B cell (primary cell): Measurements from ENCODE around the gene DPM2. TPM values are rescaled to one million over a fixed set of nuclear protein-coding genes. Genes with fewer than 3 reads are reported as not detected.
A peak's percentile ranks its signal among the peaks of the same experiment; 100 is the strongest.

Source experiments
- ATAC-seq: fragments of 200-7000 bp; cut with Tn5 transposase; one replicate; pipeline ENCODE4 v1.10.0; 2021; ENCODE audit warnings: low read depth, mild to moderate bottlenecking, moderate number of reproducible peaks, moderate library complexity
- CTCF ChIA-PET: fragments of 350-600 bp; sonication (Branson Sonifier 250); formaldehyde crosslinking; loops from one replicate; lab custom pipeline; 2021; ENCODE audit warnings: antibody characterized with exemption, inconsistent platforms; lab: Charles Lee
- POLR2A ChIA-PET: fragments of 350-600 bp; sonication (Branson Sonifier 250); formaldehyde crosslinking; loops from one replicate; lab custom pipeline; 2021; ENCODE audit warnings: antibody characterized with exemption; lab: Charles Lee
- DNase-seq: peaks from one replicate; pipeline ENCODE4 v3.0.0; 2013
- H2AFZ ChIP-seq: 2 replicates; pipeline ENCODE4 v1.6.1; 2012; ENCODE audit warnings: mild to moderate bottlenecking, low read depth, low read length; ENCODE audit not compliant: insufficient read depth, poor library complexity, severe bottlenecking
- H3K27ac ChIP-seq, 2 donors: 1 replicate in 1 of 2; 2 replicates in 1 of 2; pipeline ENCODE4 v1.5.1; 2012 to 2013; ENCODE audit warnings: low read length in 2 of 2, mild to moderate bottlenecking in 2 of 2, moderate library complexity in 1 of 2
- H3K27me3 ChIP-seq, 4 experiments: fragments of 200-600 bp in 1 of 4; sonication (generic) in 1 of 4; replicated peaks in 1 of 4; 1 replicate in 2 of 4; 2 replicates in 2 of 4; pipeline versions ENCODE4 v1.6.1 to v1.7.0; 2013 to 2016; ENCODE audit warnings: low read length in 3 of 4, mild to moderate bottlenecking in 2 of 4, mixed read lengths in 1 of 4, moderate library complexity in 1 of 4; ENCODE audit not compliant: insufficient read depth in 4 of 4, control insufficient read depth in 3 of 4; ENCODE audit errors: control extremely low read depth in 1 of 4
- H3K36me3 ChIP-seq, 2 experiments: replicated peaks in 1 of 2; 1 replicate in 1 of 2; 2 replicates in 1 of 2; pipeline versions ENCODE4 v1.6.1 to v1.7.1; 2013; ENCODE audit warnings: low read length in 1 of 2; ENCODE audit not compliant: insufficient read depth in 2 of 2, control insufficient read depth in 1 of 2; ENCODE audit errors: control extremely low read depth in 1 of 2, extremely low read depth in 1 of 2
- H3K4me1 ChIP-seq, 2 donors: fragments of 200-600 bp in 1 of 2; sonication (generic) in 1 of 2; 1 replicate in 1 of 2; 2 replicates in 1 of 2; pipeline versions ENCODE4 v1.5.1 to v1.6.1; 2013 to 2017; ENCODE audit warnings: low read length in 2 of 2; ENCODE audit not compliant: control insufficient read depth in 2 of 2, insufficient read depth in 2 of 2
- H3K4me2 ChIP-seq: replicated peaks from 2 replicates; pipeline ENCODE3; 2012; ENCODE audit warnings: mild to moderate bottlenecking, low read depth, low read length; ENCODE audit not compliant: poor library complexity, severe bottlenecking
- H3K4me3 ChIP-seq, 5 experiments: fragments of 200-600 bp in 1 of 5; sonication (generic) in 1 of 5; 1 replicate in 3 of 5; 2 replicates in 2 of 5; pipeline versions ENCODE4 v1.5.1 to v1.7.0; 2011 to 2016; ENCODE audit warnings: low read length in 4 of 5, mild to moderate bottlenecking in 4 of 5, low read depth in 2 of 5, control low read depth in 1 of 5, moderate library complexity in 1 of 5; ENCODE audit not compliant: insufficient read depth in 1 of 5; ENCODE audit errors: control extremely low read depth in 1 of 5, extremely low read depth in 1 of 5
- H3K79me2 ChIP-seq: fragments of 200-600 bp; sonication (generic); one replicate; pipeline ENCODE4 v1.6.0; 2016; ENCODE audit warnings: low read length; ENCODE audit not compliant: control insufficient read depth, insufficient read depth
- H3K9ac ChIP-seq: fragments of 200-600 bp; sonication (generic); 2 replicates; pipeline ENCODE4 v1.6.1; 2017; ENCODE audit warnings: mild to moderate bottlenecking, low read length, moderate library complexity
- H3K9me3 ChIP-seq, 3 donors: one replicate each; pipeline versions ENCODE4 v1.6.1 to v1.7.1; 2013; ENCODE audit warnings: low read length in 2 of 3; ENCODE audit not compliant: control insufficient read depth in 2 of 3, insufficient read depth in 1 of 3; ENCODE audit errors: control extremely low read depth in 1 of 3
- H4K20me1 ChIP-seq: 2 replicates; pipeline ENCODE4 v1.6.0; 2012; ENCODE audit warnings: mild to moderate bottlenecking, low read length; ENCODE audit not compliant: insufficient read depth, control insufficient read depth, poor library complexity, severe bottlenecking
- H3K27ac Mint-ChIP-seq: one replicate; pipeline ENCODE4 v1.8.0; 2021; ENCODE audit warnings: mixed read lengths
- H3K27me3 Mint-ChIP-seq: one replicate; pipeline ENCODE4 v1.8.0; 2021; ENCODE audit warnings: mixed read lengths
- H3K4me1 Mint-ChIP-seq: one replicate; pipeline ENCODE4 v1.8.0; 2021; ENCODE audit warnings: mixed read lengths
- H3K4me3 Mint-ChIP-seq: one replicate; pipeline ENCODE4 v1.8.0; 2021; ENCODE audit warnings: mixed read lengths
- H3K9me3 Mint-ChIP-seq: one replicate; pipeline ENCODE4 v1.8.0; 2022; ENCODE audit warnings: mixed read lengths; ENCODE audit not compliant: insufficient read depth
- EZH2 ChIP-seq: IDR thresholded peaks from 2 replicates; pipeline ENCODE4 v1.6.1; 2012; ENCODE audit warnings: borderline replicate concordance, low read depth, mild to moderate bottlenecking, moderate library complexity, low read length; ENCODE audit not compliant: insufficient read depth, poor library complexity, severe bottlenecking
- WGBS: methylation state at CpG from one replicate; pipeline ENCODE4 v1.1.5; 2013; ENCODE audit warnings: missing lambda C conversion rate; ENCODE audit not compliant: insufficient coverage; 5-methylcytosine and 5-hydroxymethylcytosine counted together
- intact Hi-C: fragments of 100-400 bp; cut with micrococcal nuclease; formaldehyde crosslinking; loops from one replicate; pipeline ENCODE4 v1.10.0; 2022
- polyA plus RNA-seq: library from polyadenylated mRNA; depleted of rRNA; stranded (reverse); fragments of >200 nt; gene quantifications from 2 replicates; pipeline ENCODE4 v1.2.3, GENCODE V29; 2012
- total RNA-seq, 2 donors: library from RNA; stranded (reverse); fragments of 120-200 nt in 1 of 2; gene quantifications; 1 replicate in 1 of 2; 2 replicates in 1 of 2; pipeline versions ENCODE4 v1.2.3 to v1.2.4, GENCODE V29; 2013 to 2022
- TF ChIP-seq, protein P1 (sequence below): fragments of 200-600 bp; IDR thresholded peaks from one replicate; pipeline ENCODE4 v1.8.0; 2022; ENCODE audit warnings: antibody characterized with exemption, mild to moderate bottlenecking

Gene DPM2
- total and polyA plus RNA-seq, 2 donors (not counting 1 experiment from before 2014, with no cell fraction given): 34.1 to 42.9 TPM

DNA sequence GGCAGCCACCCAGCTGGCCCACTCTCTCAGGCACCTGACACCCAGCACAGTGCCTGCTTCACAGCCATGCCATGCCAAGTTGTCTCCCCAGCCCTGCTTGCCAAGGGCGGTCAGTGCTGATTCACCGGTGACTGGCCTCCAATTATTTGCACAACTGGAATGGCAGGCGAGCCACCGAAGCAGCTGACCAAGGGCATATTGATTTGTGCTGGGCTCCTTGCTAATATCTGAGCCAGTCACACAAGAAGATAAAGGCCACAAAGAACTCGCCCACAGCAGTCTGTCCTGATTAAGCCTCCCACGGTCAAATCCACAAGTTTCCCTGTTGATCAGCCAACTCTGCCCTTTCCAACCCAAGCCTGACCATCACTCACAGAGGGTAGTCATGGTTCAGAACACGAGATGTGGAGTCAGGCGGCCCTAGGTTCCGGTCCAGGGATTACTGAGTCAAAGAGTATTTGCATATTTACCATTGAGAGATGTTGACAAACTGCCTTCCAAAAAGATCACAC lies 49.5 kb upstream of the DPM2 start:
- Histone ChIP-seq H3K4me3 (no peak overlapping the region), H3K4me1 (peaks cover 59 to 75% of the 10 kb centered on the region in 2 donors), H2AFZ (no peak overlapping the region), H3K9me3 (peaks cover 0 to 4% (median 0%) of the 10 kb centered on the region in 3 donors), H4K20me1 (no peaks in the 10 kb centered on the region), H3K27ac (peak overlapping the region; percentile 61 to 80), H3K27me3 (no peaks in the 10 kb centered on the region), H3K36me3 (no peaks in the 10 kb centered on the region), H3K4me2 (peak overlapping the region; percentile 28), H3K9ac (peak overlapping the region; percentile 5), H3K79me2 (peaks cover 18% of the 10 kb centered on the region)
- Mint-ChIP-seq H3K4me1 (peaks cover 64% of the 10 kb centered on the region), H3K9me3 (no peaks in the 10 kb centered on the region), H3K4me3 (peak overlapping the region; percentile 64), H3K27ac (peak overlapping the region; percentile 91), H3K27me3 (no peaks in the 10 kb centered on the region)
- ATAC-seq (peak; percentile 26), DNase-seq (peak; percentile 77)
- no peak for TF ChIP-seq EZH2
- TF ChIP-seq, protein P1, sequence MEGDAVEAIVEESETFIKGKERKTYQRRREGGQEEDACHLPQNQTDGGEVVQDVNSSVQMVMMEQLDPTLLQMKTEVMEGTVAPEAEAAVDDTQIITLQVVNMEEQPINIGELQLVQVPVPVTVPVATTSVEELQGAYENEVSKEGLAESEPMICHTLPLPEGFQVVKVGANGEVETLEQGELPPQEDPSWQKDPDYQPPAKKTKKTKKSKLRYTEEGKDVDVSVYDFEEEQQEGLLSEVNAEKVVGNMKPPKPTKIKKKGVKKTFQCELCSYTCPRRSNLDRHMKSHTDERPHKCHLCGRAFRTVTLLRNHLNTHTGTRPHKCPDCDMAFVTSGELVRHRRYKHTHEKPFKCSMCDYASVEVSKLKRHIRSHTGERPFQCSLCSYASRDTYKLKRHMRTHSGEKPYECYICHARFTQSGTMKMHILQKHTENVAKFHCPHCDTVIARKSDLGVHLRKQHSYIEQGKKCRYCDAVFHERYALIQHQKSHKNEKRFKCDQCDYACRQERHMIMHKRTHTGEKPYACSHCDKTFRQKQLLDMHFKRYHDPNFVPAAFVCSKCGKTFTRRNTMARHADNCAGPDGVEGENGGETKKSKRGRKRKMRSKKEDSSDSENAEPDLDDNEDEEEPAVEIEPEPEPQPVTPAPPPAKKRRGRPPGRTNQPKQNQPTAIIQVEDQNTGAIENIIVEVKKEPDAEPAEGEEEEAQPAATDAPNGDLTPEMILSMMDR: no peak
- 91% methylated on average over 5 of the region's 9 CpGs for WGBS
- ChIA-PET CTCF (interaction anchor here (1.5 to 20.6 kb wide), 3 partner anchors 9 to 44 kb away, joined by 5 to 282 read pairs (median 6); no protein-coding TSS in a partner anchor), POLR2A (interaction anchor here (1.3 to 15.3 kb wide), 3 partner anchors 17 to 44 kb away, joined by 5 to 212 read pairs (median 16); no protein-coding TSS in a partner anchor)
- intact Hi-C loops: no loop called here

- H3K27ac Mint-ChIP-seq: peak overlapping the region; percentile 90
- peaks cover 29% of the 10 kb centered on the region for H3K79me2 ChIP-seq
- TF ChIP-seq, protein P1: no peak
- no peak for TF ChIP-seq EZH2
- no peaks in the 10 kb centered on the region for H3K36me3 ChIP-seq
- DNase-seq (peak; percentile 17), ATAC-seq (no peak)
- no peaks in the 10 kb centered on the region for H3K27me3 Mint-ChIP-seq
- no peak overlapping the region for H2AFZ ChIP-seq
- CTCF ChIA-PET: interaction anchor here (0.5 to 20.6 kb wide), 3 partner anchors 13 to 46 kb away, joined by 3 to 282 read pairs (median 182); no protein-coding TSS in a partner anchor
- no peaks in the 10 kb centered on the region for H3K27me3 ChIP-seq
- H3K27ac ChIP-seq: peak overlapping the region; percentile 47 to 90
- no peak overlapping the region for H3K4me3 ChIP-seq
- peaks cover 2% of the 10 kb centered on the region for H4K20me1 ChIP-seq
- H3K4me2 ChIP-seq: peak overlapping the region; percentile 69
- no peaks in the 10 kb centered on the region for H3K9me3 Mint-ChIP-seq
- H3K9me3 ChIP-seq: peaks cover 0 to 4% (median 0%) of the 10 kb centered on the region in 3 donors
- H3K4me1 Mint-ChIP-seq: peaks cover 58% of the 10 kb centered on the region
- H3K9ac ChIP-seq: no peak overlapping the region
- peak overlapping the region; percentile 49 for H3K4me3 Mint-ChIP-seq
- intact Hi-C loops: no loop called here
- peaks cover 48 to 67% of the 10 kb centered on the region in 2 donors for H3K4me1 ChIP-seq
- POLR2A ChIA-PET: interaction anchor here (0.7 to 15.3 kb wide), 4 partner anchors 14 to 46 kb away, joined by 3 to 212 read pairs (median 12); no protein-coding TSS in a partner anchor
- WGBS: 93% methylated on average over 3 of the region's 3 CpGs
These were observed 47.4 kb upstream of the DPM2 start for GRCh38 chr9:127985011-127985410.
